NCI-H460 (cell line): ENCODE data around the gene OR2G6. TPM values are rescaled to one million over a fixed set of nuclear protein-coding genes. Genes with fewer than 3 reads are reported as not detected.
"Not testable (repeated sequence)": the region's sequence is repeated elsewhere in the genome, so short reads cannot be mapped to it uniquely, and the experiment has no call there.

Experiments used
- DNase-seq: peaks from one replicate; pipeline ENCODE4 v3.0.0-alpha.2; 2016; ENCODE audit warnings: low read depth; ENCODE audit errors: extremely low read depth
- total RNA-seq: library from RNA; depleted of rRNA; stranded (reverse); fragments of >200 nt; shearing (Covaris generic); gene quantifications from 2 replicates; pipeline ENCODE4 v1.2.3, GENCODE V29; 2014; rRNA removed

The OR2G6 gene
- total RNA-seq, 1 experiment from 2014 or later, result not detected

- not testable (repeated sequence) for DNase-seq
Measured at GRCh38 chr1:248573856-248574255, 66.0 kb downstream of the OR2G6 start.

- not testable (repeated sequence) for DNase-seq
Measured at GRCh38 chr1:248574657-248575056, 66.8 kb downstream of the OR2G6 start, which contains the start of gene OR2T34. TSS of gene OR2T34 (minus strand) at chr1:248574757. CDS start at chr1:248574757, 0 bp downstream.

GRCh38 chr1:248576260-248576980, 68.5 kb downstream of the OR2G6 start:
- no peak for DNase-seq

Other genes with a start within 250 kb of the OR2G6 start
- not detected in 2 replicates for gene OR2T33, start 230.1 kb upstream of the OR2G6 start, total RNA-seq
- gene OR2T12, start 204.6 kb upstream of the OR2G6 start, total RNA-seq, result not detected in 2 replicates
- gene OR2M7, start 183.5 kb upstream of the OR2G6 start, total RNA-seq, result not detected in 2 replicates
- gene OR14C36, start 159.3 kb upstream of the OR2G6 start, total RNA-seq, result not detected in 2 replicates
- gene OR2T4, start 146.4 kb upstream of the OR2G6 start, total RNA-seq, result not detected in 2 replicates
- gene OR2T6, start 132.3 kb upstream of the OR2G6 start, total RNA-seq, result not detected in 2 replicates
- gene OR2T1, start 105.0 kb upstream of the OR2G6 start, total RNA-seq, result not detected in 2 replicates
- gene OR2T2, start 62.4 kb upstream of the OR2G6 start, total RNA-seq, result not detected in 2 replicates
- not detected in 2 replicates for gene OR2T3, start 34.7 kb upstream of the OR2G6 start, total RNA-seq
- gene OR2T5, start 19.5 kb upstream of the OR2G6 start, total RNA-seq, result not detected in 2 replicates
- not detected in 2 replicates for gene OR2T29, start 54.7 kb downstream of the OR2G6 start, total RNA-seq
- gene OR2T34, start 66.7 kb downstream of the OR2G6 start, total RNA-seq, result not detected in 2 replicates
- gene OR2T10, start 89.6 kb downstream of the OR2G6 start, total RNA-seq, result not detected in 2 replicates
- not detected in 2 replicates for gene OR2T11, start 127.0 kb downstream of the OR2G6 start, total RNA-seq
- gene OR2T35, start 137.2 kb downstream of the OR2G6 start, total RNA-seq, result not detected in 2 replicates
- not detected in 2 replicates for gene OR2T27, start 147.5 kb downstream of the OR2G6 start, total RNA-seq
- gene OR14I1, start 194.7 kb downstream of the OR2G6 start, total RNA-seq, result not detected in 2 replicates
- gene LYPD8, start 247.7 kb downstream of the OR2G6 start, total RNA-seq, result not detected in 2 replicates